Colonic mucosa (tissue), 4 donors: ENCODE data around the gene PGR. TPM values are rescaled to one million over a fixed set of nuclear protein-coding genes. Genes with fewer than 3 reads are reported as not detected.

ENCODE experiments used
- DNase-seq: peaks from one replicate; pipeline ENCODE4 v3.0.0-alpha.2; 2020
- H3K27ac ChIP-seq: fragments of 200-600 bp; one replicate; pipeline ENCODE4 v1.8.0; 2021
- H3K27me3 ChIP-seq: fragments of 200-600 bp; one replicate; pipeline ENCODE4 v1.8.0; 2021
- H3K36me3 ChIP-seq: fragments of 200-600 bp; one replicate; pipeline ENCODE4 v1.8.0; 2021
- H3K4me1 ChIP-seq: fragments of 200-600 bp; one replicate; pipeline ENCODE4 v1.8.0; 2021; ENCODE audit warnings: mild to moderate bottlenecking
- H3K4me3 ChIP-seq: fragments of 200-600 bp; one replicate; pipeline ENCODE4 v1.8.0; 2021
- H3K9ac ChIP-seq, 2 donors: one replicate each; pipeline ENCODE4 v1.7.0; 2013; ENCODE audit warnings: control low read depth in 2 of 2, low read depth in 2 of 2, low read length in 2 of 2
- H3K9me3 ChIP-seq: fragments of 200-600 bp; one replicate; pipeline ENCODE4 v1.8.0; 2021
- intact Hi-C: fragments of 100-400 bp; cut with DNase I; formaldehyde crosslinking; loops from one replicate; pipeline ENCODE4 v1.14.1; 2022
- total RNA-seq, 2 donors: library from RNA; stranded (reverse); fragmentation: NEBNext Ultra II Directional in 1 of 2; extraction: Animal tissue kit (Norgen Biotek cat#: 25700) in 1 of 2; gene quantifications; one replicate each; pipeline ENCODE4 v1.2.1, GENCODE V29; 2021
- TF ChIP-seq, protein P1 (sequence below): fragments of 200-600 bp; IDR thresholded peaks from one replicate; pipeline ENCODE4 v1.8.0; 2022; ENCODE audit warnings: antibody characterized with exemption, mild to moderate bottlenecking
- donor health status: healthy.
- donor health status: DM: no; HTN: no; CAD: no.
- donor health status: DM: no; HTN: no; CAD: no.

Gene PGR
- total RNA-seq, 2 donors from 2014 or later, result 0.27 to 0.69 TPM

DNA sequence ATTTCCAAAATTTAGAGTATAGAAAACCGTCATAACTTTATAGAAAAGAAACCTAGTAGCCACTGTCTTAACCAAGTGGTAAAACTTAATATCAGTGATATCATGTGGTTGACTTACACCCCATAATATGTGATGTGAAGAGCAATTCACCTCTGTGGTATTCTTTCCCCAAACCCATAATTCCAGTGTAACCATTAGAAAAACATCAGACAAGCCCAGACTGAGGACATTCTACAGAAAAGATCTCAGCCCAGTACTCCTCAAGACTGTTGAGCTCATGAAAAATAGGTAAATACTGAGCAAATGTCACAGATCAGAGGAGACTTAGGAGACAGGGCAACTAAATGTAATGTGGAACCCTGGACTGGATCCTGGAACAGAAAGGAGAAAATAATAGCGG is 134.6 kb downstream of the PGR start:
- Histone ChIP-seq H3K4me1 (no peaks in the 10 kb centered on the region), H3K36me3 (no peaks in the 10 kb centered on the region), H3K9ac (no peak overlapping the region), H3K27ac (no peak overlapping the region), H3K9me3 (no peaks in the 10 kb centered on the region), H3K27me3 (no peaks in the 10 kb centered on the region), H3K4me3 (no peak overlapping the region)
- intact Hi-C loops, result no loop called here
- TF ChIP-seq, protein P1, sequence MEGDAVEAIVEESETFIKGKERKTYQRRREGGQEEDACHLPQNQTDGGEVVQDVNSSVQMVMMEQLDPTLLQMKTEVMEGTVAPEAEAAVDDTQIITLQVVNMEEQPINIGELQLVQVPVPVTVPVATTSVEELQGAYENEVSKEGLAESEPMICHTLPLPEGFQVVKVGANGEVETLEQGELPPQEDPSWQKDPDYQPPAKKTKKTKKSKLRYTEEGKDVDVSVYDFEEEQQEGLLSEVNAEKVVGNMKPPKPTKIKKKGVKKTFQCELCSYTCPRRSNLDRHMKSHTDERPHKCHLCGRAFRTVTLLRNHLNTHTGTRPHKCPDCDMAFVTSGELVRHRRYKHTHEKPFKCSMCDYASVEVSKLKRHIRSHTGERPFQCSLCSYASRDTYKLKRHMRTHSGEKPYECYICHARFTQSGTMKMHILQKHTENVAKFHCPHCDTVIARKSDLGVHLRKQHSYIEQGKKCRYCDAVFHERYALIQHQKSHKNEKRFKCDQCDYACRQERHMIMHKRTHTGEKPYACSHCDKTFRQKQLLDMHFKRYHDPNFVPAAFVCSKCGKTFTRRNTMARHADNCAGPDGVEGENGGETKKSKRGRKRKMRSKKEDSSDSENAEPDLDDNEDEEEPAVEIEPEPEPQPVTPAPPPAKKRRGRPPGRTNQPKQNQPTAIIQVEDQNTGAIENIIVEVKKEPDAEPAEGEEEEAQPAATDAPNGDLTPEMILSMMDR, result no peak
- no peak for DNase-seq

DNA sequence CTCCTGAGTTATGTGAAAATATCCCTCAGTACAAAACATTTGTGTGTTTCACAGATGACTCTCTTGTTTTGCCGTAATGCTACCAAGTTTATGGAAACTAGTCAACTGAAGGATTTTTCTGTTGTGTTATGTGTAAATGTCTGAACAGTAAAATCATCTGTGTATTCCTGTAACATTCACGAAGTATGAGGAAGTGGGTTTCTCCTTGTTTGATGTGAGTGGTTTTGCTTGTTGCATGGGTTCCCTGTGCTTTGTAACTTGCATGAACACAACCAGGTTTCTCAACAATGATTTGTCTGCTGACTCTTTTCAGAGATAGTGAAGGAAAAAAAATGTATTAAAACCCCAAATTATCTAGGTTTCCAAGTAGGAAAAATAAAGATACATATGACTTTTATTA is 138.1 kb downstream of the PGR start:
- Histone ChIP-seq H3K27me3 (no peaks in the 10 kb centered on the region), H3K4me1 (no peaks in the 10 kb centered on the region), H3K9me3 (no peaks in the 10 kb centered on the region), H3K36me3 (no peaks in the 10 kb centered on the region), H3K27ac (no peak overlapping the region), H3K9ac (no peak overlapping the region), H3K4me3 (no peak overlapping the region)
- intact Hi-C loops, result no loop called here
- TF ChIP-seq, protein P1, result no peak
- no peak for DNase-seq

- Histone ChIP-seq H3K9ac (no peak overlapping the region), H3K36me3 (no peaks in the 10 kb centered on the region), H3K27me3 (no peaks in the 10 kb centered on the region), H3K4me3 (no peak overlapping the region), H3K27ac (no peak overlapping the region), H3K9me3 (no peaks in the 10 kb centered on the region), H3K4me1 (no peaks in the 10 kb centered on the region)
- TF ChIP-seq, protein P1, result no peak
- DNase-seq, result no peak
- intact Hi-C loops, result no loop called here
These were observed 138.7 kb downstream of the PGR start for GRCh38 chr11:100990931-100991330.

GRCh38 chr11:100984668-100985067 is 144.9 kb downstream of the PGR start:
- Histone ChIP-seq H3K27ac (no peak overlapping the region), H3K4me3 (no peak overlapping the region), H3K36me3 (no peaks in the 10 kb centered on the region), H3K4me1 (no peaks in the 10 kb centered on the region), H3K9me3 (no peaks in the 10 kb centered on the region), H3K9ac (no peak overlapping the region), H3K27me3 (no peaks in the 10 kb centered on the region)
- no peak for DNase-seq
- TF ChIP-seq, protein P1, result no peak
- intact Hi-C loops, result loop anchor here (10.0 kb wide), 1 partner anchor 450 kb away; no protein-coding TSS in a partner anchor

GRCh38 chr11:100981196-100981824 is 148.3 kb downstream of the PGR start:
- no peaks in the 10 kb centered on the region for H3K4me1 ChIP-seq
- DNase-seq, result no peak
- no peaks in the 10 kb centered on the region for H3K36me3 ChIP-seq
- no peak overlapping the region for H3K9ac ChIP-seq
- no peaks in the 10 kb centered on the region for H3K9me3 ChIP-seq
- no peaks in the 10 kb centered on the region for H3K27me3 ChIP-seq
- TF ChIP-seq, protein P1, result no peak
- intact Hi-C loops, result loop anchor here (10.0 kb wide), 1 partner anchor 453 kb away; no protein-coding TSS in a partner anchor
- no peak overlapping the region for H3K4me3 ChIP-seq
- H3K27ac ChIP-seq, result no peak overlapping the region
